ENCODE results near the gene GOSR2. TPM values are rescaled to one million over a fixed set of nuclear protein-coding genes. Genes with fewer than 3 reads are reported as not detected.
"Not testable (repeated sequence)": the region's sequence is repeated elsewhere in the genome, so short reads cannot be mapped to it uniquely, and the experiment has no call there.

Gene GOSR2
- total RNA-seq, 4 donors from 2014 or later = 37.7 to 44.9 (median 43.8) TPM

GRCh38 chr17:46949291-46950174 lies 26.6 kb downstream of the GOSR2 start:
- peaks cover 5 to 17% (median 7%) of the 10 kb centered on the region in 4 donors for H3K4me1 ChIP-seq
- H3K9me3 ChIP-seq = no peaks in the 10 kb centered on the region
- DNase-seq (ENCODE audit: extremely low spot score) = no peak
- intact Hi-C loops (cut with DNase I) = no loop called here
- no peak overlapping the region for H3K27ac ChIP-seq (replicated peaks in 1 of 4)
- 82% methylated on average over 11 of the region's 11 CpGs for WGBS
- H3K36me3 ChIP-seq = peaks cover 0 to 8% (median 6%) of the 10 kb centered on the region in 4 donors
- no peak overlapping the region for H3K4me3 ChIP-seq
- H3K27me3 ChIP-seq = peaks cover 0 to 3% (median 0%) of the 10 kb centered on the region in 4 donors
- TF ChIP-seq CTCF (IDR thresholded peaks at IDR 0.05) (no peak), EP300 (IDR thresholded peaks at IDR 0.05) (no peak), POLR2AphosphoS5 (IDR thresholded peaks at IDR 0.05) (no peak), POLR2A (IDR thresholded peaks at IDR 0.05; ENCODE audit: low read depth) (no peak)

- H3K4me1 ChIP-seq = peaks cover 0 to 8% (median 3%) of the 10 kb centered on the region in 4 donors
- peaks cover 0 to 3% (median 0%) of the 10 kb centered on the region in 4 donors for H3K27me3 ChIP-seq
- intact Hi-C loops (cut with DNase I) = no loop called here
- TF ChIP-seq CTCF (IDR thresholded peaks at IDR 0.05) (no peak), POLR2AphosphoS5 (IDR thresholded peaks at IDR 0.05) (no peak)
- H3K36me3 ChIP-seq = peaks cover 0 to 8% (median 6%) of the 10 kb centered on the region in 4 donors
- 72% methylated on average over 7 of the region's 7 CpGs for WGBS
- no peak overlapping the region for H3K27ac ChIP-seq (replicated peaks in 1 of 4)
- no peak for DNase-seq (ENCODE audit: extremely low spot score)
- H3K9me3 ChIP-seq = no peaks in the 10 kb centered on the region
- no peak overlapping the region for H3K4me3 ChIP-seq
Measured at GRCh38 chr17:46950342-46950996, 27.5 kb downstream of the GOSR2 start.

GRCh38 chr17:46950997-46951621 lies 28.1 kb downstream of the GOSR2 start:
- H3K4me1 ChIP-seq = peaks cover 0 to 7% (median 3%) of the 10 kb centered on the region in 4 donors
- no peaks in the 10 kb centered on the region for H3K9me3 ChIP-seq
- H3K27me3 ChIP-seq = peaks cover 0 to 3% (median 0%) of the 10 kb centered on the region in 4 donors
- H3K36me3 ChIP-seq = peaks cover 0 to 13% (median 6%) of the 10 kb centered on the region in 4 donors
- H3K27ac ChIP-seq (replicated peaks in 1 of 4) = no peak overlapping the region
- intact Hi-C loops (cut with DNase I) = no loop called here
- TF ChIP-seq POLR2A (IDR thresholded peaks at IDR 0.05; ENCODE audit: low read depth) = no peak
- TF ChIP-seq CTCF (IDR thresholded peaks at IDR 0.05) = no peak
- no peak for TF ChIP-seq POLR2AphosphoS5 (IDR thresholded peaks at IDR 0.05)
- TF ChIP-seq EP300 (IDR thresholded peaks at IDR 0.05) = no peak
- no peak for DNase-seq (ENCODE audit: extremely low spot score)
- no peak overlapping the region for H3K4me3 ChIP-seq
- WGBS = 62% methylated on average over 13 of the region's 16 CpGs

GRCh38 chr17:46951706-46952105 lies 28.7 kb downstream of the GOSR2 start:
- H3K27ac ChIP-seq (replicated peaks in 1 of 4) = no peak overlapping the region
- no peak for TF ChIP-seq POLR2A (IDR thresholded peaks at IDR 0.05; ENCODE audit: low read depth)
- H3K9me3 ChIP-seq = no peaks in the 10 kb centered on the region
- peaks cover 0 to 18% (median 8%) of the 10 kb centered on the region in 4 donors for H3K36me3 ChIP-seq
- 24% methylated on average over 5 of the region's 5 CpGs for WGBS
- intact Hi-C loops (cut with DNase I) = no loop called here
- no peak overlapping the region for H3K4me3 ChIP-seq
- peaks cover 0 to 3% (median 0%) of the 10 kb centered on the region in 4 donors for H3K27me3 ChIP-seq
- DNase-seq (ENCODE audit: extremely low spot score) = no peak
- peaks cover 0 to 7% (median 3%) of the 10 kb centered on the region in 4 donors for H3K4me1 ChIP-seq

GRCh38 chr17:46952115-46952514 lies 29.2 kb downstream of the GOSR2 start:
- no peak for DNase-seq (ENCODE audit: extremely low spot score)
- H3K27ac ChIP-seq (replicated peaks in 1 of 4) = no peak overlapping the region
- intact Hi-C loops (cut with DNase I) = no loop called here
- no peak overlapping the region for H3K4me3 ChIP-seq
- peaks cover 0 to 3% (median 0%) of the 10 kb centered on the region in 4 donors for H3K27me3 ChIP-seq
- H3K9me3 ChIP-seq = no peaks in the 10 kb centered on the region
- H3K4me1 ChIP-seq = peaks cover 0 to 7% (median 3%) of the 10 kb centered on the region in 4 donors
- peaks cover 0 to 20% (median 10%) of the 10 kb centered on the region in 4 donors for H3K36me3 ChIP-seq
- 77% methylated on average over 9 of the region's 9 CpGs for WGBS
- TF ChIP-seq CTCF (IDR thresholded peaks at IDR 0.05) = no peak

- H3K27me3 ChIP-seq; H3K4me3 ChIP-seq; H3K27ac ChIP-seq (replicated peaks in 1 of 4); H3K4me1 ChIP-seq; DNase-seq (ENCODE audit: extremely low spot score); intact Hi-C loops (cut with DNase I); H3K9me3 ChIP-seq: not testable (repeated sequence)
- H3K36me3 ChIP-seq = peaks cover 0 to 20% (median 10%) of the 10 kb centered on the region in 4 donors
- WGBS = 100% methylated on average over 2 of the region's 4 CpGs
Measured at GRCh38 chr17:46953191-46953590, 30.2 kb downstream of the GOSR2 start.
